Stimulated activated CD4-positive, alpha-beta T cell treated with anti-CD3 and anti-CD28 coated beads, Interleukin-4, amount 100 ng/mL, for 1 hour (primary cell): ENCODE measurements around the gene MTA3.
"Not testable (repeated sequence)": the region's sequence is repeated elsewhere in the genome, so short reads cannot be mapped to it uniquely, and the experiment has no call there.

ENCODE experiments used
- DNase-seq: peaks from one replicate; pipeline ENCODE4 v3.0.0-alpha.2; 2020

Gene MTA3

GRCh38 chr2:42567806-42568400 lies 529 bp upstream of the MTA3 start:
- DNase-seq: peak; percentile 4

GRCh38 chr2:42569116-42569711 lies 782 bp downstream of the MTA3 start:
- peak; percentile 8 for DNase-seq

- DNase-seq: no peak
Observed at GRCh38 chr2:42569883-42570282, 1.5 kb downstream of the MTA3 start.

GRCh38 chr2:42572297-42573081 lies 4.1 kb downstream of the MTA3 start:
- DNase-seq: no peak

- DNase-seq: no peak
Observed at GRCh38 chr2:42573256-42573655, 4.8 kb downstream of the MTA3 start.

GRCh38 chr2:42575458-42576064 lies 7.1 kb downstream of the MTA3 start:
- no peak for DNase-seq

- DNase-seq: no peak
Observed at GRCh38 chr2:42578621-42579020, 10.2 kb downstream of the MTA3 start.

GRCh38 chr2:42581257-42581656 lies 12.8 kb downstream of the MTA3 start:
- DNase-seq: no peak

- DNase-seq: not testable (repeated sequence)
Observed at GRCh38 chr2:42584628-42585027, 16.2 kb downstream of the MTA3 start.

- no peak for DNase-seq
Observed at GRCh38 chr2:42585779-42586178, 17.3 kb downstream of the MTA3 start.

GRCh38 chr2:42587526-42588117 lies 19.2 kb downstream of the MTA3 start:
- no peak for DNase-seq

- DNase-seq: no peak
Observed at GRCh38 chr2:42588121-42588520, 19.7 kb downstream of the MTA3 start.

GRCh38 chr2:42590176-42590575 lies 21.7 kb downstream of the MTA3 start:
- DNase-seq: no peak

- DNase-seq: no peak
Observed at GRCh38 chr2:42593282-42593681, 24.9 kb downstream of the MTA3 start.

- DNase-seq: no peak
Observed at GRCh38 chr2:42598656-42599055, 30.2 kb downstream of the MTA3 start.

- DNase-seq: no peak
Observed at GRCh38 chr2:42601076-42601475, 32.6 kb downstream of the MTA3 start.

- no peak for DNase-seq
Observed at GRCh38 chr2:42602218-42602875, 33.9 kb downstream of the MTA3 start.

GRCh38 chr2:42602876-42603219 lies 34.4 kb downstream of the MTA3 start:
- no peak for DNase-seq

- DNase-seq: not testable (repeated sequence)
Observed at GRCh38 chr2:42604341-42604867, 36.0 kb downstream of the MTA3 start.

GRCh38 chr2:42606166-42606565 lies 37.7 kb downstream of the MTA3 start:
- not testable (repeated sequence) for DNase-seq

GRCh38 chr2:42607101-42607637 lies 38.7 kb downstream of the MTA3 start:
- no peak for DNase-seq
